ENCODE data around the gene C3.

DNA sequence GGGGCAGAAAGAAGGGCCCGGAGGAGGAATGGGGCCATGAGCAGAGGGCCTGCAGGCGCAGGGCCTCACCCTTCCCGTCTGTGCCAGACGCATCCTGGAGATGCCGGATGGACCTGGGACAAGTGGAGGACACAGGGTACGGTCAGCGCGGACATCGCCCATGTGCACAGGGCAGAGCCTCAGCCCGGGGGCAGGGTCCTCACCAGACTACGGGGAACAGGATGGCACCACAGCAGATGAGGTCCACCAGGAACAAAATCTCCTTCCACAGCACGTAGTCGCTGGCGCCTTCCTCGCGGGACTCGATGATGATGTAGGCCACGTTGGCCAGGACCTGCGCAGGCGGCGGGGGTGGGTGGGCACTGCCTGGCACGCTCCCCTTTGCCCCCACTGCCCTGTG, 11.4 kb upstream of the C3 start:
- TF ChIP-seq, protein P1, sequence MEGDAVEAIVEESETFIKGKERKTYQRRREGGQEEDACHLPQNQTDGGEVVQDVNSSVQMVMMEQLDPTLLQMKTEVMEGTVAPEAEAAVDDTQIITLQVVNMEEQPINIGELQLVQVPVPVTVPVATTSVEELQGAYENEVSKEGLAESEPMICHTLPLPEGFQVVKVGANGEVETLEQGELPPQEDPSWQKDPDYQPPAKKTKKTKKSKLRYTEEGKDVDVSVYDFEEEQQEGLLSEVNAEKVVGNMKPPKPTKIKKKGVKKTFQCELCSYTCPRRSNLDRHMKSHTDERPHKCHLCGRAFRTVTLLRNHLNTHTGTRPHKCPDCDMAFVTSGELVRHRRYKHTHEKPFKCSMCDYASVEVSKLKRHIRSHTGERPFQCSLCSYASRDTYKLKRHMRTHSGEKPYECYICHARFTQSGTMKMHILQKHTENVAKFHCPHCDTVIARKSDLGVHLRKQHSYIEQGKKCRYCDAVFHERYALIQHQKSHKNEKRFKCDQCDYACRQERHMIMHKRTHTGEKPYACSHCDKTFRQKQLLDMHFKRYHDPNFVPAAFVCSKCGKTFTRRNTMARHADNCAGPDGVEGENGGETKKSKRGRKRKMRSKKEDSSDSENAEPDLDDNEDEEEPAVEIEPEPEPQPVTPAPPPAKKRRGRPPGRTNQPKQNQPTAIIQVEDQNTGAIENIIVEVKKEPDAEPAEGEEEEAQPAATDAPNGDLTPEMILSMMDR (IDR thresholded peaks at IDR 0.05; ENCODE audit: low read depth, low read length), result no peak
- no peak for TF ChIP-seq EZH2phosphoT487 (IDR thresholded peaks at IDR 0.05; ENCODE audit: low read depth)
